HepG2 (cell line): ENCODE measurements around the gene CERS5. TPM values are rescaled to one million over a fixed set of nuclear protein-coding genes. Genes with fewer than 3 reads are reported as not detected.
A peak's percentile ranks its signal among the peaks of the same experiment; 100 is the strongest.

Experiments
- ATAC-seq: fragments of 200-7000 bp; cut with Tn5 transposase; 3 replicates; pipeline ENCODE4 v1.9.1; 2020; ENCODE audit warnings: mild to moderate bottlenecking, moderate library complexity
- BruUV-seq: library from RNA; stranded (reverse); fragments of 400-500 nt; replicated peaks from 2 replicates; lab custom pipeline; 2021; lab: Mats Ljungman, UMichigan
- CTCF ChIA-PET: fragments of 300-600 bp; formaldehyde crosslinking; extraction: SDS; loops from one replicate; lab custom pipeline; 2021; ENCODE audit warnings: low total read pairs, inconsistent platforms, low intra/inter-chr PET ratio; lab: Yijun Ruan, JAX
- POLR2A ChIA-PET: fragments of 350-600 bp; sonication (Branson Sonifier 250); formaldehyde crosslinking; loops from one replicate; lab custom pipeline; 2020; ENCODE audit warnings: antibody characterized with exemption, inconsistent platforms; lab: Yijun Ruan, JAX
- DNase-seq: peaks from one replicate; pipeline ENCODE4 v3.0.0-alpha.2; 2015; ENCODE audit warnings: low spot score
- FAIRE-seq: peaks from 3 replicates; lab custom pipeline; 2011; peaks lifted over from hg19 to GRCh38; lab: Jason Lieb, UNC
- H2AFZ ChIP-seq: one replicate; pipeline ENCODE4 v1.6.1; 2011; ENCODE audit warnings: low read length, inconsistent platforms
- H3K27ac ChIP-seq: fragments of 300-600 bp; 3 replicates; pipeline ENCODE4 v1.8.0; 2011; ENCODE audit warnings: mixed run types, mild to moderate bottlenecking, mixed read lengths, low read length, inconsistent platforms; ENCODE audit not compliant: insufficient read depth; ENCODE audit errors: extremely low read length
- H3K27me3 ChIP-seq, 2 experiments: fragments of 200-600 bp in 1 of 2; 2 replicates in 1 of 2; 3 replicates in 1 of 2; pipeline versions ENCODE4 v1.6.0 to v1.8.0; 2011; ENCODE audit warnings: low read length in 2 of 2, mild to moderate bottlenecking in 2 of 2, moderate library complexity in 2 of 2, inconsistent platforms in 1 of 2; ENCODE audit not compliant: insufficient read depth in 2 of 2, control insufficient read depth in 1 of 2
- H3K36me3 ChIP-seq, 2 experiments: fragments of 200-600 bp in 1 of 2; replicated peaks in 1 of 2; 2 replicates in 1 of 2; 3 replicates in 1 of 2; pipeline versions ENCODE4 v1.5.1 to v1.8.0; 2011; ENCODE audit warnings: low read length in 2 of 2, inconsistent platforms in 1 of 2; ENCODE audit not compliant: insufficient read depth in 2 of 2, control insufficient read depth in 1 of 2
- H3K4me1 ChIP-seq: 2 replicates; pipeline ENCODE4 v1.5.1; 2012; ENCODE audit warnings: low read length, inconsistent platforms; ENCODE audit not compliant: insufficient read depth
- H3K4me2 ChIP-seq: 2 replicates; pipeline ENCODE4 v1.6.0; 2011; ENCODE audit warnings: low read depth, low read length, inconsistent platforms
- H3K4me3 ChIP-seq, 3 experiments: fragments of 200-600 bp in 1 of 3; sonication (generic), shearing (Covaris generic) in 1 of 3; replicated peaks in 1 of 3; 2 replicates each; pipeline ENCODE4 v1.5.1; 2011 to 2016; ENCODE audit warnings: low read length in 3 of 3, inconsistent platforms in 2 of 3, low read depth in 2 of 3, mild to moderate bottlenecking in 2 of 3, control low read depth in 1 of 3, mixed read lengths in 1 of 3; ENCODE audit not compliant: insufficient read depth in 1 of 3
- H3K79me2 ChIP-seq: one replicate; pipeline ENCODE4 v1.6.1; 2011; ENCODE audit warnings: low read length, inconsistent platforms; ENCODE audit not compliant: insufficient read depth
- H3K9ac ChIP-seq: 2 replicates; pipeline ENCODE4 v1.6.0; 2011; ENCODE audit warnings: mild to moderate bottlenecking, low read depth, low read length, inconsistent platforms; ENCODE audit not compliant: insufficient read depth
- H3K9me3 ChIP-seq: 2 replicates; pipeline ENCODE4 v1.5.1; 2012; ENCODE audit warnings: mild to moderate bottlenecking, low read length
- H4K20me1 ChIP-seq: 2 replicates; pipeline ENCODE4 v1.6.0; 2011; ENCODE audit warnings: inconsistent platforms, mild to moderate bottlenecking, low read length, moderate library complexity; ENCODE audit not compliant: insufficient read depth
- AGO1 ChIP-seq: fragments of 200-400 bp; formaldehyde crosslinking; IDR thresholded peaks from 2 replicates; pipeline ENCODE4 v1.6.1; 2017; ENCODE audit warnings: mild to moderate bottlenecking, low read depth, low read length, moderate library complexity; ENCODE audit not compliant: poor library complexity, severe bottlenecking
- ARNT2 ChIP-seq: sonication (generic); formaldehyde crosslinking; IDR thresholded peaks from 2 replicates; pipeline ENCODE4 v1.8.0; 2022; ENCODE audit warnings: mild to moderate bottlenecking, low read depth, missing genetic modification reagents, moderate library complexity
- DNMT3B ChIP-seq: conservative IDR thresholded peaks from 2 replicates; pipeline ENCODE4 v1.6.1; 2016; ENCODE audit warnings: missing biosample characterization, control low read depth
- ELF1 ChIP-seq: sonication (generic); formaldehyde crosslinking; IDR thresholded peaks from 2 replicates; pipeline ENCODE4 v1.4.0; 2020; ENCODE audit warnings: missing genetic modification reagents
- EP300 ChIP-seq, 3 experiments: sonication (generic) in 1 of 3; formaldehyde crosslinking in 1 of 3; IDR thresholded peaks; 2 replicates each; pipeline versions ENCODE4 v1.5.1 to v1.6.1; 2011 to 2020; ENCODE audit warnings: low read depth in 2 of 3, low read length in 2 of 3, borderline replicate concordance in 1 of 3, improper control_type of control experiment in 1 of 3, mild to moderate bottlenecking in 1 of 3, missing genetic modification reagents in 1 of 3, moderate library complexity in 1 of 3
- HHEX ChIP-seq: IDR thresholded peaks from 2 replicates; pipeline ENCODE4 v1.6.1; 2016; ENCODE audit warnings: control low read depth
- KAT7 ChIP-seq: IDR thresholded peaks from 2 replicates; pipeline ENCODE4 v1.6.1; 2018; ENCODE audit warnings: borderline replicate concordance, missing compliant biosample characterization
- NR0B2 ChIP-seq: sonication (generic); formaldehyde crosslinking; IDR thresholded peaks from 2 replicates; pipeline ENCODE4 v1.4.0; 2020; ENCODE audit warnings: mild to moderate bottlenecking, missing genetic modification reagents
- SNAPC2 ChIP-seq: sonication (generic); formaldehyde crosslinking; IDR thresholded peaks from 2 replicates; pipeline ENCODE4 v1.8.1; 2022; ENCODE audit warnings: mild to moderate bottlenecking, missing genetic modification reagents
- ZNF230 ChIP-seq: sonication (generic); formaldehyde crosslinking; IDR thresholded peaks from 2 replicates; pipeline ENCODE4 v1.4.0; 2020; ENCODE audit warnings: mild to moderate bottlenecking, missing genetic modification reagents
- ZNF441 ChIP-seq: sonication (generic); formaldehyde crosslinking; IDR thresholded peaks from 2 replicates; pipeline ENCODE4 v1.7.0; 2021; ENCODE audit warnings: missing genetic modification reagents, borderline replicate concordance
- WGBS: methylation state at CpG from one replicate; pipeline ENCODE4 v1.1.6; 2017; ENCODE audit warnings: low lambda C conversion rate; 5-methylcytosine and 5-hydroxymethylcytosine counted together
- in situ Hi-C: cut with HindIII; loops from 2 replicates; pipeline ENCODE4 v1.10.0; 2017; ENCODE audit warnings: low pct_unique_long_range_greater_than_20kb; ENCODE audit not compliant: extremely low pct_ligation_motif_present
- intact Hi-C: fragments of 100-400 bp; cut with micrococcal nuclease; formaldehyde crosslinking; loops from one replicate; pipeline ENCODE4 v1.10.0; 2022; ENCODE audit not compliant: unreplicated experiment
- polyA plus RNA-seq, 8 experiments: library from polyadenylated mRNA; depleted of rRNA in 3 of 8; stranded (reverse) in 7 of 8; unstranded in 1 of 8; fragments of >200 nt; fragmentation: Illumina TruSeq in 4 of 8; extraction: Trizol in 4 of 8; gene quantifications; 2 replicates each; pipeline versions ENCODE4 v1.2.1 to v1.2.3, GENCODE V29; 2011 to 2016; ENCODE audit warnings: low read depth in 4 of 8, missing spikeins in 1 of 8, mixed read lengths in 1 of 8; ENCODE audit not compliant: insufficient read depth in 1 of 8
- total RNA-seq, 5 experiments: library from RNA; depleted of rRNA; stranded (reverse); fragments of >200 nt; fragmentation: Illumina TruSeq; extraction: Trizol; gene quantifications; 2 replicates each; pipeline ENCODE4 v1.2.3, GENCODE V29; 2016; ENCODE audit warnings: low read depth in 1 of 5
- TF ChIP-seq, protein P1 (sequence below): sonication (generic); formaldehyde crosslinking; IDR thresholded peaks from 2 replicates; pipeline ENCODE4 v1.4.0; 2020; ENCODE audit warnings: missing genetic modification reagents
- TF ChIP-seq, protein P2 (sequence below): sonication (generic); formaldehyde crosslinking; IDR thresholded peaks from 2 replicates; pipeline ENCODE4 v1.5.0; 2020; ENCODE audit warnings: missing genetic modification reagents
- TF ChIP-seq, protein P3 (sequence below): IDR thresholded peaks from 2 replicates; pipeline ENCODE4 v1.6.1; 2016; ENCODE audit warnings: missing genetic modification reagents, missing compliant biosample characterization

CERS5 gene
- total and polyA plus RNA-seq, 2 of the 13 experiments (the other 11 are each of a cell fraction or from before 2014, with no cell fraction given) = 22.3 to 48.8 TPM

DNA sequence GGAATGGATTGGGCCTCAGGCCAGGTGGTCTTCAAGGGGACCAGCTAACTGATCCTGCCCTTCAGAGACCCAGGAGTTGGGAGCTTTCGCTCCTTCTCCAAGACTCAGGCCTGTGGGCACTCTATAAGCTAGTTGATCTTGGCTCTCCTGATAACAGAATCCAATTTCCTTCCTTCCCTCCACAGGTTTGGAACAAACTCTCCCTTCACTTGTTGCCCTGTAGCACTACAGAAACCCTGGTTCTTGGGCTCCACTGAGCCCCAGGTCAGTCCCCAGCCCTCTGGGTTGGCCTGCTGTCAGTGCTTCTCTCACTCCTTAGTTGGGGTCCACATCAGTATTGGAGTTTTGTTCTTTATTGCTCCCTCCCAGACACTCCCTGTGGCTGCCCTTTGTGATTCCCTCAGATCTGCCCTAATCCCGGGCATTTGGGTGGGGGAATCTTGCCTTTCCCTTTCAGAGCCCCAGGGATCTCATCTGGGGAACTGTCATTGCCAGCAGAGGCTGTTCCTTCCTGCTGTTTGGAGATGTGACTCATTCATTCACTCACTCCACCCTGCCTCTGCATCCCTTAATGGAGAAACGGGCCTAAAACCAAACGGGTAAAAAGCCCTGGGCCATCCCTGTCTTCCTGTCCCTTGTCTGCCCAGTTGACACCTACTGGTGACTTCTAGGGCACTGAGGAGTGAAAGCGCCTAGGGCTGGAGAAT is 67.7 kb downstream of the CERS5 start:
- ChIA-PET CTCF (no interaction called here), POLR2A (interaction anchor here (0.8 to 2.3 kb wide), 3 partner anchors 12 to 16 kb away, joined by 3 to 10 read pairs (median 3); no protein-coding TSS in a partner anchor)
- H3K4me3 ChIP-seq = no peak overlapping the region
- H4K20me1 ChIP-seq = no peaks in the 10 kb centered on the region
- TSS peak; percentile 10 for BruUV-seq
- no peaks in the 10 kb centered on the region for H3K27me3 ChIP-seq
- no peak for ATAC-seq
- in situ Hi-C loops (no loop called here), intact Hi-C loops (no loop called here)
- no peaks in the 10 kb centered on the region for H3K79me2 ChIP-seq
- no peak for DNase-seq
- H3K27ac ChIP-seq = no peak overlapping the region
- WGBS = 95% methylated on average over 4 of the region's 5 CpGs
- peaks cover 24 to 49% of the 10 kb centered on the region in 2 experiments for H3K36me3 ChIP-seq
- H2AFZ ChIP-seq = no peak overlapping the region
- H3K4me1 ChIP-seq = peaks cover 32% of the 10 kb centered on the region
- no peak for FAIRE-seq
- H3K9ac ChIP-seq = no peak overlapping the region
- TF ChIP-seq ARNT2 (CRISPR knock-in tag) = no peak
- TF ChIP-seq NR0B2 (CRISPR knock-in tag) = no peak
- no peaks in the 10 kb centered on the region for H3K9me3 ChIP-seq
- H3K4me2 ChIP-seq = no peak overlapping the region

DNA sequence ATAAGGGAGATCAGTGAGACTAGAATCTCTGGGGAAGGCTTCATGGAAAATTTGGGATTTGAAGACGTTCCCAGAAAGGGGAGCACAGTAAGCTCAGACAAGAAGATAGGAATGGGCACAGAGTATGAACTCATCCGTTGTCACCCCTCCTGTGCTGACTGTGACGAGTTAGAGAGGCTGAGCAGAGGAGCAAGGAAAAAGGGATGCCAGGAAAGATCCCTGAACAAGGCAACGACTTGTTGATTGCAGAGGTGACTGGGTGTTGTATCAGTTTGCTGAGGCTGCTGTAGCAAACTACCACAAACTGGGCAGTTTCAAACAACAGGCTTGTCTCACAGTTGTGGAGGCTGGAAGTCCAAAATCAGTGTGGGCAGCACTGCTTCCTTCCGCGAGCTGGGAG is 69.2 kb downstream of the CERS5 start:
- Histone ChIP-seq H3K36me3 (peaks cover 29 to 58% of the 10 kb centered on the region in 2 experiments), H3K4me2 (no peak overlapping the region), H3K27ac (no peak overlapping the region), H3K79me2 (no peaks in the 10 kb centered on the region), H3K4me3 (no peak overlapping the region), H3K4me1 (peaks cover 17% of the 10 kb centered on the region), H4K20me1 (no peaks in the 10 kb centered on the region), H3K9ac (no peak overlapping the region), H3K27me3 (no peaks in the 10 kb centered on the region), H2AFZ (no peak overlapping the region), H3K9me3 (no peaks in the 10 kb centered on the region)
- CTCF ChIA-PET = no interaction called here
- FAIRE-seq (no peak), ATAC-seq (no peak), DNase-seq (no peak)
- whole genome bisulfite sequencing = 97% methylated on average over 6 of the region's 6 CpGs
- intact Hi-C loops (no loop called here), in situ Hi-C loops (no loop called here)
- POLR2A ChIA-PET = interaction anchor here (1.1 to 2.1 kb wide), 3 partner anchors 11 to 14 kb away, joined by 3 to 8 read pairs (median 3); partner anchors contain the start of gene SMARCD1
- BruUV-seq = no TSS peak
- TF ChIP-seq, protein P1, sequence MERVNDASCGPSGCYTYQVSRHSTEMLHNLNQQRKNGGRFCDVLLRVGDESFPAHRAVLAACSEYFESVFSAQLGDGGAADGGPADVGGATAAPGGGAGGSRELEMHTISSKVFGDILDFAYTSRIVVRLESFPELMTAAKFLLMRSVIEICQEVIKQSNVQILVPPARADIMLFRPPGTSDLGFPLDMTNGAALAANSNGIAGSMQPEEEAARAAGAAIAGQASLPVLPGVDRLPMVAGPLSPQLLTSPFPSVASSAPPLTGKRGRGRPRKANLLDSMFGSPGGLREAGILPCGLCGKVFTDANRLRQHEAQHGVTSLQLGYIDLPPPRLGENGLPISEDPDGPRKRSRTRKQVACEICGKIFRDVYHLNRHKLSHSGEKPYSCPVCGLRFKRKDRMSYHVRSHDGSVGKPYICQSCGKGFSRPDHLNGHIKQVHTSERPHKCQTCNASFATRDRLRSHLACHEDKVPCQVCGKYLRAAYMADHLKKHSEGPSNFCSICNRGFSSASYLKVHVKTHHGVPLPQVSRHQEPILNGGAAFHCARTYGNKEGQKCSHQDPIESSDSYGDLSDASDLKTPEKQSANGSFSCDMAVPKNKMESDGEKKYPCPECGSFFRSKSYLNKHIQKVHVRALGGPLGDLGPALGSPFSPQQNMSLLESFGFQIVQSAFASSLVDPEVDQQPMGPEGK (CRISPR knock-in tag) = no peak
- TF ChIP-seq ZNF230 (CRISPR knock-in tag) (no peak), AGO1 (no peak), KAT7 (CRISPR knock-in tag) (no peak), ELF1 (CRISPR knock-in tag) (no peak), SNAPC2 (CRISPR knock-in tag) (no peak), HHEX (CRISPR knock-in tag) (no peak), EP300 (IDR thresholded peaks at IDR 0.05; ENCODE audit: low read depth in 2 of 2, low read length in 2 of 2) (no peak), EP300 (CRISPR knock-in tag; IDR thresholded peaks at IDR 0.05; ENCODE audit: borderline replicate concordance) (no peak), DNMT3B (CRISPR knock-in tag) (no peak), ZNF441 (no peak)
- TF ChIP-seq, protein P2, sequence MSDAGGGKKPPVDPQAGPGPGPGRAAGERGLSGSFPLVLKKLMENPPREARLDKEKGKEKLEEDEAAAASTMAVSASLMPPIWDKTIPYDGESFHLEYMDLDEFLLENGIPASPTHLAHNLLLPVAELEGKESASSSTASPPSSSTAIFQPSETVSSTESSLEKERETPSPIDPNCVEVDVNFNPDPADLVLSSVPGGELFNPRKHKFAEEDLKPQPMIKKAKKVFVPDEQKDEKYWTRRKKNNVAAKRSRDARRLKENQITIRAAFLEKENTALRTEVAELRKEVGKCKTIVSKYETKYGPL (CRISPR knock-in tag) = no peak
- TF ChIP-seq, protein P3, sequence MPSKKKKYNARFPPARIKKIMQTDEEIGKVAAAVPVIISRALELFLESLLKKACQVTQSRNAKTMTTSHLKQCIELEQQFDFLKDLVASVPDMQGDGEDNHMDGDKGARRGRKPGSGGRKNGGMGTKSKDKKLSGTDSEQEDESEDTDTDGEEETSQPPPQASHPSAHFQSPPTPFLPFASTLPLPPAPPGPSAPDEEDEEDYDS = no peak
